Measurements from ENCODE around the gene P2RX6.
"Not testable (repeated sequence)": the region's sequence is repeated elsewhere in the genome, so short reads cannot be mapped to it uniquely, and the experiment has no call there.

Gene P2RX6

DNA sequence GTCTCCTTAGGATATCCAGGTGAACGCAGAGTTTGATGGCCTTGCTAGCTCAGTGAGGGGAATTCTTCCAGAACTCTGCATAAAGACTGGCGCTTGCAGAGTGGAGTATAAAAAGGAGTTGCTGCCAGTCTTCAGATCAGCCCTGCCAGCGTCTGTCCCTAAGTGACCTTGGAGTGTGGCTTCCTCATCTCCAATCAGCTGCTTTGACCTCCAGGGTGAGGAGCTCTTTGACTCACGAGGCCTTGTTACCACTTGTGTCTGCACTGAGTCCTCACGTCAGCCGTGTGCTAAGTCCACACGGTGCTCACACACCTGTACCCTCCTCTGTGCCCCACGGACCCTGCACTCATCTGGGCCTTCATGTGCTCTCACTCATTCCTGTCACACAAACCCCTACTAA lies 45.4 kb downstream of the P2RX6 start:
- not testable (repeated sequence) for DNase-seq

DNA sequence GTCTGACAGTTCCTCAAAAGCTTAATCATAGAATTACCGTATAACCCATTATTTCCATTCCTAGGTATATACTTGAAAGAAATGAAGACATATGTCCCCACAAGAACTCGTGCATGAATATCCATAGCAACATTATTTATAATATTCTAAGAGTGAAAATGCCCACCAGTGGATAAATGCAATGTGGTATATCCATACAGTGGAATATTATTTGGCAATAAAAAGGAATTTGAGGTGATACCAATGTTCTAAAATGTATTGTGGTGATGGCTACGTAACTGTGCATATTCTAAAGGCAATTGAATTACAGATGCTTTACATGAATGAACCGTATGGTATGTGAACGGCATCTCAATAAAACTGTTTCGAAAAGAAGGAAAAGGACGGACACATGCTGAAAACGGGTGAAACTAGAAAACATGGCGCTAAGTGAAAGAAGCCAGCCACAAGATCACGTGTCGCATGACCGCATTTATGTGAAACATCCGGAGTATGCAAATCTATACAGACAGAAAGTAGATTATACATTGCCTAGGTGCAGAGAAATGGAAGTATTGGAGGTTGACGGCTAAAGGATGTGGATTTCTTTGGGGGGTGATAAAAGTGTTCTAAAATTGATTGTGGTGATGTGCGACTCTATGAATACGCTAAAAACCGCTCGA lies 46.8 kb downstream of the P2RX6 start:
- DNase-seq = not testable (repeated sequence)

DNA sequence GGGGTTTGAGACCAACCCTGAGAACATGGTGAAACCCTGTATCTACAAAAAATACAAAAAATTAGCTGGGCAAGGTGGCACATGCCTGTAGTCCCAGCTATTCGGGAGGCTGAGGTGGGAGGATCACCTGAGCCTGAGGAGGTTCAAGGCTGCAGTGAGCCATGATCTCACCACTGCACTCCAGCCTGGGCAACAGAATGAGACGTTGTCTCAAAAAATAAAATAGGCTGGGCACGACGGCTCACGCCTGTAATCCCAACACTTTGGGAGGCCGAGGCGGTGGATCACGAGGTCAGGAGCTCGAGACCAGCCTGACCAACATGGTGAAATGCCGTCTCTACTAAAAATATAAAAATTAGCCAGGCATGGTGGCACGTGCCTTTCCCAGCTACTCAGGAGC lies 49.5 kb downstream of the P2RX6 start:
- not testable (repeated sequence) for DNase-seq

DNA sequence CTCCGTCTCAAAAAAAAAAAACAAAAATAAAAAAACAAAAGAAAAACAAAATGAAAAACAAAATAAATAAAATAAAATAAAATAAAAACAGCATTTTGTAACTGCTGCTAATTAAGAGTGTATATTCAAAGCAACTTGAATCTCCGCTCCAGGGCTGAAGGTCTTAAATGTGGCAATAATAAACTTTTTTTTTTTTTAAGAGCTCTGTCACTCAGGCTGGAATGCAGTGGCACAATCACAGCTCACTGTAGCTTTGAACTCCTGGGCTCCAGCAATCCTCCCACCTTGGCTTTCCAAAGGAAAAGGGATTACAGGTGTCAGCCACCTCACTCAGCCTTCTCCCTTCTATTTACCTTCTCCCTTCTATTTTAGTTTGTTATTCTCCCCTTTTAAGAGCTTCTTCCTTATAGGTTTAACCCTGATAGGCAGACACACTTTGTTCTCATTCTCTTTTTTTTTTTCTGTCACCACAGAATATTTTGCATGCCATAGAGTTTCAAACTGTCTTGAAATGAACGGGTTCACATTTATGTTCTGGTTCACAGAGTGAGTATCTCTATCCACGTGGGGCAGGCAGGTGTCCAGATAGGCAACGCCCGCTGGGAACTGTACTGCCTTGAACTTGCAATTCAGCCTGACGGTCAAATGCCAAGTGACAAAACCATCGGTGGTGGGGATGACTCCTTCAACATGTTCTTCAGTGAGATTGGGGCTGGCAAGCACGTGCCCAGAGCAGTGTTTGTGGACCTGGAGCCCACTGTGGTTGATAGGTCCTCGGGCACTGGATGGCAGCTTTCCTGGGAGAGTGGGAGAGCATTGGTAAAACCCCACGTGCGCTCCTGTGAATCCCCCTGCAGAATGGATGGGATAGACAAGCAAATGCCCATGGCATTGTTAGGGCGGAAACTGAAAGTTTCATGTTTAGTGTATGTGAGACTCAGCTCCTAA lies 50.2 kb downstream of the P2RX6 start:
- no peak for DNase-seq

DNA sequence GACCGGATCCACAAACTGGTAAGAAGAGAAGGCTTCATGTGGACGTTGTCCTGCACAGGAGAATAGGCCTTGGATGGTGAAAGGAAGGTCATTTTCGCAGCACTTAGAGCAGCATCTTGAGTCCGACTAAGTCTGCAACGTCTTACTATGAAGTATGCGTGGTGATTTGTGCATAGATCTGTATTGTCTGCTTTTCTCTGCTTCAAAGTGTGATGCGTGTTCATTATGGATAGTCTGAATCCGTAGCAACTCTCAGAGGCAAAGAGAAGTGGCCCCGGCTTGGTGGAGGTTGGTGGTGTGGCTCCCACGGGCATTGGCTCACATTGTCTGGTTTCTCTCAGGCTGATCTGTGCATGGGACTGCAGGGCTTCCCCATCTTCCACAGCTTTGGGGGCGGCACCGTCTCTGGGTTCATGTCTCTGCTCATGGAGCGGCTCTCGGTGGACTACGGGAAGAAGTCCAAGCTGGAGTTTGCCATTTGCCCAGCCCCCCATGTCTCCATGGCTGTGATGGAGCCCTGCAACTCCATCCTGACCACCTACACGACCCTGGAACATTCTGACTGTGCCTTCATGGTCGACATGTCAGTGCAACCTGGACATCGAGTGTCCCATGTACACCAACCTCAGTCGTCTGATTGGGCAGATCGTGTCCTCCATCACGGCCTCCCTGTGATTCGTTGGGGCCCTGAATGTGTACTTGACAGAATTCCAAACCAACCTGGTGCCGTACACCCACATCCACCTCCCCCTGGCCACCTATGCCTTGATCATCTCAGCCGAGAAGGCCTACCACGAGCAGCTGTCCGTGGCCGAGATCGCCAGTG lies 52.3 kb downstream of the P2RX6 start:
- no peak for DNase-seq

DNA sequence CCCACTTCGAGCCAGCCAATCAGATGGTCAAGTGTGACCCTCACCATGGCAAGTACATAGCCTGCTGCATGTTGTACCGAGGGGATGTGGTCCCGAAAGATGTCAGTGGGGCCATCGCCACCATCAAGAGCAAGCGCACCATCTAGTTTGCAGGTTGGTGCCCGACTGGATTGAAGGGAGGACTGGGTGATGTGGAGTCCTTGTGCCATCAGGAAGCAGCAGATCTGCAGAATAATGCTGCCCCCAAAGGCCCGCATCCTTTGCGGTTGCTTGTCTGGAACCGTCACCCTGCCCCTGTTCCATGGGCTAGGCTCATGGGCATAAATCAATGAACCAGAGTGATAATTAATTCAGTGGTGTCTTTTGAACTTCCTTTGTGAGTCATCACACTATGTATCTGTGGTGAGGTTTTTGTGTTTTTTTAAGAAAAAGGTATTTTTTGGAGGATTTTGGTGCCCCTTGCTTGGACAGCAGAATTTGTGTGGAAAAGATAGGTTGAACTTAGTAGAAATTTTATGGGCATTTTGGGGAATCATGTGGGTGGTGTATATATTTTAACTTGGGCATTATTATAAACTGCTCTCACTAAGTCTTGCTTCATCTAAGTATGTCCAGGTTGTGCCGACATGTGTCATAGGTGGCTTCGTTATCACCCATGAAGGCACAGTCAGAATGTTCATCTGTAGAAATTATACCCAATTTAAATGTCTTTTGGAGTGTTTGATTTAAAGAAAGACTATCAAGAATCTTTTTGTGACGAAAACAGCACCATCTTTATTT lies 53.1 kb downstream of the P2RX6 start:
- DNase-seq = no peak

DNA sequence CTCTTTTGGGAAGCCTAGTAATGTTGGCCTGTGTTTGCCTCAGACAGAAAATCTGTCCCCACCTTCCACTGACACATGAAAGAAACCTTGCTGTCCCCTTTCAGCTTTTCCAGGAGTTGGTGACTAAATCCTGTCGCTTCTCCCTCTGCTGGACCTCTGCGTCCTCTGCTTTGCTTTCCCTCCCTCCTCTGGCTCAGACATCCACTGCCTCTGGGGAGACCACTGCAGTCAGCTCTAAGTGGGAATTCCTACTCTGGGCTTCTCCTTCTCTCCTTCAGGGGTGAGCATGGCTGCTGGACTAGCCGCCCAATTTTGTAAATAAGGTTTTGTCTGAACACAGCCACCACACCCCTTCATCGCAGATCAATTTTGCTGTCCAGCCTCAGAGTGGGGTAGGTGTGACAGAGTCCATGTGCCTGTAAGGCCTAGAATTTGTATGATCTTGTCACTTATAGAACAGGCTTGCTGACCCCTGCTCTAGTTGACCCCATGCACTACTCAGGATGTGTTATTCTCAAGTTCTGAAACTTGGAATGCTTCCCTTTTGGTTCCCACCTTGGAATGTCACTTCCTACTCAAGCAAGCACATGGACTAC lies 53.8 kb downstream of the P2RX6 start:
- DNase-seq = no peak

DNA sequence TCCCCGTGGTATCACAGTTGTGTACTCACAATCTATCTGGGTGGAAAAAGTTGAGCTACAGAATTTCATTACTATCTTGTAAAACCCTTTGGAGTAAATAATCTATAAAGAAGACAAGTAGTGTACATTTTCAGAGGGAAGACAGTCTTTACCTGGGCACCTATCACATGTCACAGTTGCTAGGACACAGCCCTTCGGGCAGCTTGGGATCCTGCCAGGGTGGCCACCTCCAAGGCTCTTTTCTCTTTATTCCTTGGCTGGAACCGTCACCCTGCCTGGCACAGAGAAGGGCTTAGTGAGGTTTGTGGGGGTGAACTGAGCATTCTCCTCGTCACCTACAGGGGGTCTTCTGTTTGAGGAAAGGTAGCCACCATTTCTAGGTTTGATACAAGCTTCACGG lies 54.4 kb downstream of the P2RX6 start:
- no peak for DNase-seq

DNA sequence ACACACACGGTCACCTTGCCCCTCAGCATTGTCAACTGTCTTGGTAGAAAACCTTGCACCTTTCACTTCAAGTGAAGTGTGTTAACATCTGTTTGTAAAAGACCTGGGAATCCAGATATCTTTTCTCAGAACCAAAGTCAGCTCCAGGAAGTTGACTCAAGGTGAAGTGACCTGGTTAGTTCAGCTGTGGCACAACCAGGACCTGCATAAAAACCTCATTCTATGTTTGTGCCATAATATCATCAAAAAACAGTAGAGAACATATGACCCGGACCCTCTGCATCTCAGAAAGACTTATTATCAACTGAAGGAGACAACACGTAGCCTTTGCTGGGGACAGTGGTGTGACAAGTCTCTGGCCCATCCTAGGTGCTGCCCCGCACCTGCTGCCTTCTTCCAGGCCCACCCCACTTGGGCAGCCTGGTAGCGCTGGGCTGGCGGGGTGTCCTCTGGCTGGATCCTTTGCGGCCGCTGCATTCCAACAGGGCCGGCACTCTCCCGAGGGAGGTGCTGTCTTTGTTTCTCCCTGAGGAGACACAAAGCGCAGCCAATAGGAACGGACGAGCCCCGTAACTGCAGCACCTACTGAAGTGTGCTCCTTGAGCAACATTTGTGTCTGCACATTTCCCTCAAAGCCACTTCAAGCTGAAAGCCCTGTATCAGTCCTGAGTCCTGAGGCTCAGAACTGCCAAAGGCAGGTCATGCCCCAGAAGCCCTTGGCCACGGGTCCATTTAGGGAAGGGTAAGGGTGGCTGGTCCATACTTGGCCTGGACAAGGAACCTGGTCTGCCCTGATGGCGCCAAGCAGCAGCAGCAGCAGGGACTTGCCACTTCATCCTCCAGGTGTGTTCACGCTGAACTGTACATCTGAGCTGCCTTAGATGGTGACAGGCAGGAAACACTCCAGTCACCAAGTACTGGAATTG lies 56.0 kb downstream of the P2RX6 start:
- no peak for DNase-seq

DNA sequence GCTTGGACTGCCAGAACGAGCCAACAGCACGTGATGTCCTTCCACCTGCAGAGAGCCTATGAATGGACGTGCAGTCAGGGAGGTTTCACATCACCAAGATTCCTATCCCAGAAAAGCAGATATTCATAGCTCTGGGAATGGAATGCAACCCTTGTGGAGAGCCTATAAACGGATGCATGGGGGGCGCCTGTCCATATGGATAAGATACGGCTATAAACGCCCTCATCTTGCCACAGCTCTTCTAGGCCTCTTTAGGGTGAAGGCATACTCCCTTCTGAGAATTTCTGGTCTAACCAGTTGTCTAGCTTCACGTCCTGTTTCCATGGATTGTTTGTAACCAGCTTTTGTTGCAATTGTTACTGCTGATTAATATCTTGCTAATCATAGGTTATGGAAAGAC lies 56.8 kb downstream of the P2RX6 start:
- DNase-seq = not testable (repeated sequence)

DNA sequence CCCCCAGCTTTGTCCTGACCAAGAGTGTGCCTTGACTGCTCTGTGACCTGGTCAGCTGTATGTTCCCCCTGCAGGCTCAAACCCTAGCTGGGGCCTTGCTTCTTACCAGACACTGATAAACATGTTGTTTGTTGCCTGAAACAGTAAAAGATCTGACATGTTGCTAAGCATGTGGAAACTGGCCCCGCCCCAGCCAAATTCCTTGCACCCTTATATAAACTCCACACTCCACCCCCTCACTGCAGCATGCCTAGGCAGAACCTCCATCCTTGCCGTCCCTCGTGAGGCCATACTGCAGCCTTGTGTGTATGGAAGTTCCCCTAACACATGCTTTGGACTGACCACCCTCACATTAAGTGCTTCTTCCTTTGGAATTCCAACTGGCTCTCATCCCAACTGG lies 58.1 kb downstream of the P2RX6 start:
- DNase-seq = no peak

DNA sequence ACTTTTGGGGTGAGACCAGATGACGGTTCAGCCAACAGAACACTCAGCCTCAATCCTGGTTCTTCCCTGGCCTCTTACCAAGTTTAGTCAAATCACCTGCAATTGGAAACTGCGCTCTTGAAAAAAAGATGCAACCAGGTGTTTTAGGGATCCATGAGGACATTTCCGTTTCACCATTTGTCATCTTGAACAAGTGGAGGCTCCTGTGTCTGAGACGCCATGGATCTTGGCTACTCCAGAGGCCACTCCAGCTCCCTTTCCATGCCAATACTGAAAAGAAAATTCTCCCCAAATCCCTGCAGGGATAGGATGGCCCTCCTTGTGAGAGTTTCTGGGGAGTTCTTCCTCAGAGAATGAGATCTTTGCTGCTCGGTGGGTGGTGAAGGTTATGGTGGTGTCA lies 58.5 kb downstream of the P2RX6 start:
- DNase-seq = no peak

DNA sequence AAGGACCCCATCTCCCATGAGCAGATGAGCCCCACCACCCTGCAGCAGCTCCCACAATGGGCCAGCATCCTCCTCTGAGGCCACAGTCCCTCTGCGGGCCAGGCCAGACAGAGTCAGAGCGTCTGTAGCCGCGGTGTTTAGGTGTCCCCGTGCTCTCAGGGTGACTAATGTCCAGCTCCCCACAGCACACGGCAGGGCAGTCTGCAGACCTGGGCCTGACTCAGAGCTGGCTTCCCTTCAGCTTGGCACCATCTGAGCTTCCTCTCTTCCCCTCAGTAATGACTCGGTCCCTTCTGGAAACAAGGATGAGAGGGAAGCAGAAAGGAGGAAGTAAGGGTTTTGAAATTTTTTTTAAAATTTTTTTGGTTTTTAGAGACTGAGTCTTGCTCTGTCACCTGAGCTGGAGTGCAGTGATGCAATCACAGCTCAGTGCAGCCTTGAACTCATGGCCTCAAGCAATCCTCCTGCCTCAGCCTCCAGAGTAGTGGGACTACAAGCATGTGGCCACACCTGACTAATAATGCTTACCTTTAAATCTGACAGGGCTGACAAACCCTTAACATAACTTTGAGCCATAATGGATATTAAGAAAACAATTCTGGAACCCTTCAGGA lies 59.2 kb downstream of the P2RX6 start:
- no peak for DNase-seq

DNA sequence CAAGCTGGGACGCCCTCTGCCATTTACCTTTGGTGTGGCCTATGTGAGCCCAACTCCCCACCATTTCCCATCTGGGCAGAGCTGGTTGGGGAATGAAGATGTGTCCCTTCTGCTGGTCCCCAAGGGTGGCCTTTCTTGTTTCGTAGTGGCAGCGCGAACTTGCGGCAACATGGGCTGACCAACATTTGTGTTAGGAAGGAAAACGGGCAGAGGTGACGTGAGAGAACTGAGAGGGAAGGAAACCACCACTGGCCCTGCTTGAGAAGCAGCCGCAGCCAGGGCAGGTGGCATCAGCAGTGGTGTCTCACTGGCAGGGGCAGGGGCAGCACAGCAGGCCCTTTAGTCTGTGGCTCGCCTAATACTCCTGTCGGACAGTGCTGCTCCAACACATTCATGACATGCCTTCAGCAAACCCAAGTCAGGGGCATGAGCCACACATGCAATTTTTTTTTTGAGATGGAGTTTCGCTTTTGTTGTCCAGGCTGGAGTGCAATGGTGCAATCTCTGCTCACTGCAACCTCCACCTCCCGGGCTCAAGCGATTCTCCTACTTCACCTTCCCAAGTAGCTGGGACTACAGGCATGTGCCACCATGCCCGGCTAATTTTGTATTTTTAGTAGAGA lies 60.7 kb downstream of the P2RX6 start:
- no peak for DNase-seq

DNA sequence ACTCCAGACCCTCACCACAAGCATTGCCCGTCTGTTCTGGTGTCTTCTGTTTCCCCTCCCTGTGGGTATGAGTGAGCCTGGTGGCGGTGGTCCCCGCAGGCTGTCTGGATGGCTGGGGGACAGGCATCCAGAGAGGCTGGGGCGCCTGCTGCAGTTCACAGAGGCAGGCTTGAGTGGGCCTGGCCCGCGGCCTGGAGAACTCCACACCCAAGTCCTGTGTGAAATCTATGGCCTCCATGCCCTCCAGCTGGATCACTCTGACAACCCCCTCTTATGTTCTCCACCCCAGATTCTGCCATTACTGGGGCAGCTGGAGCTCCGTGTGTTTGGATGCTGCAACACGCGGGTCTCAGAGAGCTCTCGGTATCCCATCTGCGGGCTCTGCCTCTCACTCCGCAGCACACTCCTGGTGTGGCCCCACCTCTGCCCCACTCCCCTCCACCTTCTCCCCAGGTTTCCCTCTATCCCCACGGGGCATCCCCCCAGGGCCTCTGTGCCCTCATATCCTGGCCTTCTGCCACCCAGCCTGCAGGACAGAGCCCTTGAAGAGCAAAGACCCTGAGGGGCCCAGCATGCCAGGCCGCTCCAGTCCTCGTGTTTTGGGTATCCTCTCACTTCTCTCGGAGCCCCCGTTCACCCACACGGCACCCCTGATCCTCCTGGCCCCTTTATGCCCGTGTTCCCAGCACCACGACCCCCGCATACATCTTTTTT lies 62.1 kb downstream of the P2RX6 start:
- DNase-seq = no peak
